DOHH2 (cell line): ENCODE results near the gene IQSEC2.

ENCODE experiments used
- H3F3A ChIP-seq: fragments of 200-600 bp; sonication (generic), shearing (Covaris generic); 2 replicates; pipeline ENCODE4 v1.6.0; 2016; ENCODE audit warnings: antibody characterized with exemption, mild to moderate bottlenecking; ENCODE audit not compliant: control insufficient read depth, insufficient read depth
- H3K27ac ChIP-seq: fragments of 200-600 bp; sonication (generic); 2 replicates; pipeline ENCODE4 v1.5.1; 2014; ENCODE audit warnings: low read depth, mild to moderate bottlenecking, low read length, moderate library complexity
- H3K27me3 ChIP-seq: fragments of 200-600 bp; sonication (generic); 2 replicates; pipeline ENCODE4 v1.6.1; 2014; ENCODE audit warnings: mild to moderate bottlenecking, low read length, mixed read lengths; ENCODE audit not compliant: control insufficient read depth
- H3K36me3 ChIP-seq: fragments of 200-600 bp; sonication (generic); 2 replicates; pipeline ENCODE4 v1.6.1; 2014; ENCODE audit warnings: mild to moderate bottlenecking, low read length, moderate library complexity, mixed read lengths; ENCODE audit not compliant: control insufficient read depth
- H3K4me1 ChIP-seq: fragments of 200-600 bp; sonication (generic); 2 replicates; pipeline ENCODE4 v1.6.1; 2014; ENCODE audit warnings: mild to moderate bottlenecking, low read length, mixed read lengths; ENCODE audit not compliant: control insufficient read depth
- H3K4me2 ChIP-seq: fragments of 200-600 bp; sonication (generic); 2 replicates; pipeline ENCODE4 v1.6.0; 2014; ENCODE audit warnings: mild to moderate bottlenecking, low read length, moderate library complexity
- H3K4me3 ChIP-seq: fragments of 200-600 bp; sonication (generic); 2 replicates; pipeline ENCODE4 v1.5.1; 2014; ENCODE audit warnings: mild to moderate bottlenecking, low read length, mixed read lengths
- H3K79me2 ChIP-seq: fragments of 200-600 bp; sonication (generic); 2 replicates; pipeline ENCODE4 v1.6.1; 2014; ENCODE audit warnings: mild to moderate bottlenecking, low read length, mixed read lengths; ENCODE audit not compliant: control insufficient read depth
- H3K9me2 ChIP-seq: fragments of 200-600 bp; sonication (generic); replicated peaks from 2 replicates; pipeline ENCODE4 v1.6.1; 2014; ENCODE audit warnings: mild to moderate bottlenecking, low read length, mixed read lengths; ENCODE audit not compliant: control insufficient read depth
- H3K9me3 ChIP-seq: fragments of 200-600 bp; sonication (generic); 2 replicates; pipeline ENCODE4 v1.6.1; 2014; ENCODE audit warnings: antibody characterized with exemption, low read length, mixed read lengths; ENCODE audit not compliant: control insufficient read depth, insufficient read depth
- H4K20me1 ChIP-seq: fragments of 200-600 bp; sonication (generic); 2 replicates; pipeline ENCODE4 v1.6.0; 2014; ENCODE audit warnings: low read depth, mild to moderate bottlenecking, antibody characterized with exemption, low read length, moderate library complexity; ENCODE audit not compliant: control insufficient read depth, insufficient read depth
- EZH2phosphoT487 ChIP-seq: fragments of 200-600 bp; sonication (generic); IDR thresholded peaks from 2 replicates; pipeline ENCODE4 v1.6.1; 2017; ENCODE audit warnings: borderline replicate concordance, mild to moderate bottlenecking, antibody characterized with exemption, low read length, moderate library complexity, mixed read lengths
- TF ChIP-seq, protein P1 (sequence below): fragments of 200-600 bp; sonication (generic); IDR thresholded peaks from one replicate; pipeline ENCODE4 v1.5.1; 2014; ENCODE audit warnings: antibody characterized with exemption, mild to moderate bottlenecking, low read depth, low read length; ENCODE audit not compliant: poor library complexity, severe bottlenecking

Gene IQSEC2

GRCh38 chrX:53316860-53317237 lies 35.5 kb upstream of the IQSEC2 start:
- no peaks in the 10 kb centered on the region for H3K36me3 ChIP-seq
- no peak overlapping the region for H3K27ac ChIP-seq
- H4K20me1 ChIP-seq: no peaks in the 10 kb centered on the region
- peaks cover 38% of the 10 kb centered on the region for H3K27me3 ChIP-seq
- H3K4me3 ChIP-seq: no peak overlapping the region
- TF ChIP-seq EZH2phosphoT487: no peak
- TF ChIP-seq, protein P1, sequence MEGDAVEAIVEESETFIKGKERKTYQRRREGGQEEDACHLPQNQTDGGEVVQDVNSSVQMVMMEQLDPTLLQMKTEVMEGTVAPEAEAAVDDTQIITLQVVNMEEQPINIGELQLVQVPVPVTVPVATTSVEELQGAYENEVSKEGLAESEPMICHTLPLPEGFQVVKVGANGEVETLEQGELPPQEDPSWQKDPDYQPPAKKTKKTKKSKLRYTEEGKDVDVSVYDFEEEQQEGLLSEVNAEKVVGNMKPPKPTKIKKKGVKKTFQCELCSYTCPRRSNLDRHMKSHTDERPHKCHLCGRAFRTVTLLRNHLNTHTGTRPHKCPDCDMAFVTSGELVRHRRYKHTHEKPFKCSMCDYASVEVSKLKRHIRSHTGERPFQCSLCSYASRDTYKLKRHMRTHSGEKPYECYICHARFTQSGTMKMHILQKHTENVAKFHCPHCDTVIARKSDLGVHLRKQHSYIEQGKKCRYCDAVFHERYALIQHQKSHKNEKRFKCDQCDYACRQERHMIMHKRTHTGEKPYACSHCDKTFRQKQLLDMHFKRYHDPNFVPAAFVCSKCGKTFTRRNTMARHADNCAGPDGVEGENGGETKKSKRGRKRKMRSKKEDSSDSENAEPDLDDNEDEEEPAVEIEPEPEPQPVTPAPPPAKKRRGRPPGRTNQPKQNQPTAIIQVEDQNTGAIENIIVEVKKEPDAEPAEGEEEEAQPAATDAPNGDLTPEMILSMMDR: no peak
- H3K9me3 ChIP-seq: no peaks in the 10 kb centered on the region
- no peaks in the 10 kb centered on the region for H3K79me2 ChIP-seq
- H3F3A ChIP-seq: no peaks in the 10 kb centered on the region
- no peak overlapping the region for H3K4me2 ChIP-seq
- H3K4me1 ChIP-seq: peaks cover 7% of the 10 kb centered on the region
- no peaks in the 10 kb centered on the region for H3K9me2 ChIP-seq

DNA sequence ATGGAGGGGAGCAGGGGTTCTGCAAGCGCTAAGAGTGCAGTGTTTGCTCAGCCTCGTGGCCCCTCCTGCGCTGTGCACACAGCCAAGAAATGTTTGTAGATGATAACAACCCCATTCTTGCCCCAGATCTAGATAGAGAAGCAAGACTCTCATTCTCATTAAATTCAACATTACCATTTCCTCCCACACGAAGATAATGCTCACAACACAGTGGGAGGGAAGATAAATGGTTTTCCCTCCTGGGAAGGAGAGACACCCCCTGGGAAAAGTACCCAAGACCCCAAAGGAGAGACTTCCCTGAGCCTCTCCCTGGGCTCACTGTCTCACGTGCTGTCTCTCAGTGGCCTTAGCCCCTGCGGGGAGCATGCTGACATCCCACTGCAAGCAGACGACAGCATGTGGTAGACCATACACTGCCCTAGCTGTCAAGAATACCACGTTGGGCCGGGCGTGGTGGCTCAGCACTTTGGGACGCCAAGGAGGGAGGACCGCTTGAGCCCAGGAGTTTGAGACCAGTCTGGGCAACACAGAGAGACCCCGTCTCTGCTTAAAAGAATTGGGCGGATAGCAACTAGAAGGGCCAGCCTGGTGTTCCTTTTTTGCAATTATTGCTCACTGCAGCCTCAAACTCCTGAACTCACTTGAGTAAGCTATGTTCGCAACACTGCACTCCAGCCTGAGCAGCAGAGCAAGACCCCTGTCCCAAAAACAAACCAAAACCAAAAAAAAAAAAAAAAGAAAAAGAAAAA lies 34.9 kb upstream of the IQSEC2 start:
- Histone ChIP-seq H3K79me2 (no peaks in the 10 kb centered on the region), H3K36me3 (no peaks in the 10 kb centered on the region), H3K27ac (no peak overlapping the region), H3K4me2 (no peak overlapping the region), H4K20me1 (no peaks in the 10 kb centered on the region), H3F3A (no peaks in the 10 kb centered on the region), H3K4me1 (peaks cover 7% of the 10 kb centered on the region), H3K9me2 (no peaks in the 10 kb centered on the region), H3K9me3 (no peaks in the 10 kb centered on the region), H3K27me3 (peaks cover 34% of the 10 kb centered on the region), H3K4me3 (no peak overlapping the region)
- TF ChIP-seq, protein P1: no peak
- no peak for TF ChIP-seq EZH2phosphoT487

GRCh38 chrX:53313728-53314105 lies 32.3 kb upstream of the IQSEC2 start:
- Histone ChIP-seq H3K36me3 (no peaks in the 10 kb centered on the region), H3F3A (no peaks in the 10 kb centered on the region), H3K4me3 (no peak overlapping the region), H3K27ac (no peak overlapping the region), H3K9me3 (no peaks in the 10 kb centered on the region), H4K20me1 (no peaks in the 10 kb centered on the region), H3K79me2 (no peaks in the 10 kb centered on the region), H3K4me2 (no peak overlapping the region), H3K9me2 (no peaks in the 10 kb centered on the region), H3K4me1 (peaks cover 7% of the 10 kb centered on the region), H3K27me3 (peaks cover 11% of the 10 kb centered on the region)
- TF ChIP-seq, protein P1: no peak
